GM21515 (cell line): Measurements from ENCODE around the gene IFI44.

ENCODE experiments used
- ATAC-seq: cut with Tn5 transposase; IDR thresholded peaks from one replicate; pipeline ENCODE4 v1.9.1; 2021; ENCODE audit not compliant: unreplicated experiment

The IFI44 gene

GRCh38 chr1:78651241-78651640 is 1.6 kb downstream of the IFI44 start:
- peak; percentile 43 for ATAC-seq

GRCh38 chr1:78652019-78652560 is 2.5 kb downstream of the IFI44 start:
- no peak for ATAC-seq

- no peak for ATAC-seq
Observed at GRCh38 chr1:78658901-78659300, 9.3 kb downstream of the IFI44 start.

GRCh38 chr1:78663923-78664322 is 14.3 kb downstream of the IFI44 start:
- ATAC-seq = no peak

GRCh38 chr1:78664763-78665162 is 15.1 kb downstream of the IFI44 start:
- ATAC-seq = no peak

- no peak for ATAC-seq
Observed at GRCh38 chr1:78665809-78666208, 16.2 kb downstream of the IFI44 start.

- no peak for ATAC-seq
Observed at GRCh38 chr1:78667939-78668338, 18.3 kb downstream of the IFI44 start.

- ATAC-seq = no peak
Observed at GRCh38 chr1:78668427-78668826, 18.8 kb downstream of the IFI44 start.

- ATAC-seq = no peak
Observed at GRCh38 chr1:78672428-78672827, 22.8 kb downstream of the IFI44 start.

- ATAC-seq = no peak
Observed at GRCh38 chr1:78673120-78673519, 23.5 kb downstream of the IFI44 start.

- ATAC-seq = peak; percentile 44
Observed at GRCh38 chr1:78676347-78676982, 26.8 kb downstream of the IFI44 start.

- ATAC-seq = no peak
Observed at GRCh38 chr1:78676993-78677392, 27.4 kb downstream of the IFI44 start.

- ATAC-seq = no peak
Observed at GRCh38 chr1:78677788-78678187, 28.2 kb downstream of the IFI44 start.

- ATAC-seq = peak; percentile 81
Observed at GRCh38 chr1:78678324-78678723, 28.7 kb downstream of the IFI44 start.

GRCh38 chr1:78681265-78681664 is 31.6 kb downstream of the IFI44 start:
- ATAC-seq = no peak

- ATAC-seq = no peak
Observed at GRCh38 chr1:78682496-78682895, 32.9 kb downstream of the IFI44 start.

- ATAC-seq = no peak
Observed at GRCh38 chr1:78683079-78683478, 33.4 kb downstream of the IFI44 start.

GRCh38 chr1:78687315-78687714 is 37.7 kb downstream of the IFI44 start:
- ATAC-seq = no peak

GRCh38 chr1:78687914-78688313 is 38.3 kb downstream of the IFI44 start:
- ATAC-seq = no peak

GRCh38 chr1:78688697-78689096 is 39.1 kb downstream of the IFI44 start:
- ATAC-seq = no peak

GRCh38 chr1:78690516-78690915 is 40.9 kb downstream of the IFI44 start:
- ATAC-seq = no peak

GRCh38 chr1:78691995-78692747 is 42.5 kb downstream of the IFI44 start:
- no peak for ATAC-seq
